ENCODE data around the gene ANKRD31.

The ANKRD31 gene

GRCh38 chr5:75067434-75067833 is 169.2 kb downstream of the ANKRD31 start:
- no peak for ATAC-seq
- TF ChIP-seq ZNF8 (CRISPR knock-in tag; IDR thresholded peaks at IDR 0.05) = no peak
- no peak for TF ChIP-seq PPARA (CRISPR knock-in tag; IDR thresholded peaks at IDR 0.05; ENCODE audit: borderline replicate concordance)
- TF ChIP-seq PATZ1 (CRISPR knock-in tag; IDR thresholded peaks at IDR 0.05; ENCODE audit: borderline replicate concordance) = no peak
- no peak for TF ChIP-seq RARB (CRISPR knock-in tag; IDR thresholded peaks at IDR 0.05)
- no peak for TF ChIP-seq POU6F1 (CRISPR knock-in tag; IDR thresholded peaks at IDR 0.05; ENCODE audit: borderline replicate concordance, low read depth)
- TF ChIP-seq ZFP30 (CRISPR knock-in tag; IDR thresholded peaks at IDR 0.05) = no peak
- no peak for TF ChIP-seq OSR1 (CRISPR knock-in tag; IDR thresholded peaks at IDR 0.05)
- TF ChIP-seq BACH2 (CRISPR knock-in tag; IDR thresholded peaks at IDR 0.05; ENCODE audit: borderline replicate concordance) = no peak
- no peak for TF ChIP-seq SNAI2 (CRISPR knock-in tag; IDR thresholded peaks at IDR 0.05)
- TF ChIP-seq TOX (CRISPR knock-in tag; IDR thresholded peaks at IDR 0.05; ENCODE audit: borderline replicate concordance) = no peak
- TF ChIP-seq ZC3H10 (CRISPR knock-in tag; IDR thresholded peaks at IDR 0.05) = no peak
- TF ChIP-seq ARNTL (CRISPR knock-in tag; IDR thresholded peaks at IDR 0.05; ENCODE audit: borderline replicate concordance, low read depth) = no peak
- TF ChIP-seq ESRRG (CRISPR knock-in tag; IDR thresholded peaks at IDR 0.05) = no peak
- TF ChIP-seq CREB5 (CRISPR knock-in tag; IDR thresholded peaks at IDR 0.05; ENCODE audit: low read depth) = no peak

GRCh38 chr5:75062925-75063531 is 173.7 kb downstream of the ANKRD31 start:
- no peak for ATAC-seq
- TF ChIP-seq SNAI2 (CRISPR knock-in tag; IDR thresholded peaks at IDR 0.05) (no peak), BACH2 (CRISPR knock-in tag; IDR thresholded peaks at IDR 0.05; ENCODE audit: borderline replicate concordance) (no peak), CSRNP3 (CRISPR knock-in tag; IDR thresholded peaks at IDR 0.05) (no peak), TCF4 (CRISPR knock-in tag; IDR thresholded peaks at IDR 0.05; ENCODE audit: borderline replicate concordance) (no peak), ZNF565 (CRISPR knock-in tag; conservative IDR thresholded peaks at IDR 0.05; ENCODE audit: low read depth) (no peak), CREB5 (CRISPR knock-in tag; IDR thresholded peaks at IDR 0.05; ENCODE audit: low read depth) (no peak), ARNTL (CRISPR knock-in tag; IDR thresholded peaks at IDR 0.05; ENCODE audit: borderline replicate concordance, low read depth) (no peak), TOX (CRISPR knock-in tag; IDR thresholded peaks at IDR 0.05; ENCODE audit: borderline replicate concordance) (no peak), POU6F1 (CRISPR knock-in tag; IDR thresholded peaks at IDR 0.05; ENCODE audit: borderline replicate concordance, low read depth) (no peak), ZC3H10 (CRISPR knock-in tag; IDR thresholded peaks at IDR 0.05) (no peak), PPARA (CRISPR knock-in tag; IDR thresholded peaks at IDR 0.05; ENCODE audit: borderline replicate concordance) (no peak), ZFP30 (CRISPR knock-in tag; IDR thresholded peaks at IDR 0.05) (no peak), TSHZ2 (CRISPR knock-in tag; IDR thresholded peaks at IDR 0.05) (no peak), ZFP3 (CRISPR knock-in tag; IDR thresholded peaks at IDR 0.05) (no peak)
